GM18858 (cell line): ENCODE results near the gene EXOC1.

ENCODE experiments used
- ATAC-seq: cut with Tn5 transposase; IDR thresholded peaks from one replicate; pipeline ENCODE4 v1.9.1; 2021; ENCODE audit not compliant: unreplicated experiment

The EXOC1 gene

DNA sequence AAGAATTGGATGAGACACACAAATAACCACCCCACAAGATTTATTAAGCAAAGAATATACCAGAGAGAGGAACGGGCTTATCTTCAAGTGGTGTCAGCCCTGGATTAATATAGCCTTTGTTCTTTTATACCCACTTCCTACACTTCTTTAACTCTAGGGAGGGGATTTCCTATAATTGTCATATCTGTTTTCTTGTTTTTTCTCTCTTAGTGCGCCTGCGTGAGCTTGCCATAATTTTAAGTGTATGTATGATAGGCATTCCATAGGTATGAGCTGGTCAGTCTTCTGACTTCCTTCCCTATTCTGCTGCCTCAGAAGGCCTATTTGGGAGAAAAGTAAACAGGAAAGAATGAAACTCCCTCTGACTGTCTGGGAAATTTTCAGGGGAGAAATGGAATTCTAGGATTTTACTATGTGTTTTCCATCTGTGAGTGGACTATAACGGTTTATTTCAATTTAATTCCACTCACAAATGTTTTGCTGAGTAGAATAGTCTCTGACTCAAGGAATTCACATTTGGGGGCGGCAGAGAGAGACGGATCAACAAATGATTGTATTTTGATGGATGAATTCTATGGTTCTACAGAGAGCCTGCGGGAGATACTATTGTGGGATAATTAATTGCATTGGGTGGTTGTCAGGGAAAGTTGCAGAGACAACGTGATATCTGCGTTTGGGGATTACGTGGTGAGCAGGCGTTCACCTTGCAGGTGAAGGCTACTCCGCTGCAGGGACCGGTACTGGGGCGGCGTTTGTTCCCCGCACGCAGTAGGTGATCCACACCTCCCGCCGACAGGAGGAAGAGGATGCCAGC is 94.7 kb downstream of the EXOC1 start:
- peak; percentile 24 for ATAC-seq

DNA sequence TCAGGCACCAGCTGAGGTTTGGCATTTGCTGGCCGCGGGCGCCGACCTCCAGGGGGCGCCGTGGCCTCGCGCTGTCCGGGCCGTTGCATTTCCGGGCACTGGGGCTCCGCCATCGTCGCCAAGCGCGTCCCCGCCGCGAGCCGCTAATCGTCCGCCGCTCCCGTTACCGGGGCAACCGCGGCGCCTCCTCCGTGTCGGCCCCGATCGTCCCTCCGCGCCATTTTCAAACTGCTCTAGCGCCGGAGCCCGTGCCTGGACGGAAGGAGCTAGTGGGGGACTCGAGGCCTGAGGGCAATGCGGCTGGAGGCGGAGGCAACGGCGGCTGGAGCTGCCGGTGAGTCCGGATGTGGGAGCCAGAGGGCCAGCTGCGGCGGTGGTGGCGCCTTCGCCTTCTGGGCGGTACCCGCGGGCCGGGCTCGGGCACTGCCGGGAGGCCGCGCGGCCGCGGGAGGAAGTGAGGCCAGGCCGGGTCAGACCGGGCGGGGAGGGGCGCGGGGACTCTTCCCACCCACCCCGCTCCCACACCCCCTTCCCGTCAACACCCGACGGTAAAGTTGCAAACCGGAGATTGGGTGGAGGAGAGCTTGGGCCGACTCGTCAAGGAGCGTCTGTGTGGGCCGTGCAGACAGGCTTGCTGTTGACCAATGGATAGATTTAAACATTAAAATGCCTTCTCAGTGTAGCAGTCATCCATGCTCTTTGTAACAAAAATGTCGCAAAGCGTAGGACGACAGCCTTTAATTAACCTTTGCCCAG is 95.5 kb downstream of the EXOC1 start, which contains the start of gene CEP135:
CEP135 (plus strand) TSS at position 220 of the 756 bp plus-strand sequence. CDS start 3,186 bp downstream, outside the sequence.
- peak; percentile 60 for ATAC-seq

DNA sequence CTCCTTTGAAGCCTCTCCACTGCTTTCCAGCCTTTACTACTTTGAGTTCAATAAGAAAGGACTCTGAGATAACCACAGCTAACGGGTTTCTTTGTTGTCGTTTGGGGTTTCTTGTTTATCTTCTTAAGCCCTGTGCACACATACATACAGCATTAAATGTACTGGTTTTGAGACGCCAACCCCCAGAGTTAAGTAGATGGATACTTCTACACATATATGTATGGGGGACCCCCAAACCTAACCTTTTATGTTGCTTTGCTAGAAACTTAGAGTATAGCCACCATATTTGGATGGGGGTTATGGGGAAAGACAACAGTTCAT is 96.0 kb downstream of the EXOC1 start:
- no peak for ATAC-seq

DNA sequence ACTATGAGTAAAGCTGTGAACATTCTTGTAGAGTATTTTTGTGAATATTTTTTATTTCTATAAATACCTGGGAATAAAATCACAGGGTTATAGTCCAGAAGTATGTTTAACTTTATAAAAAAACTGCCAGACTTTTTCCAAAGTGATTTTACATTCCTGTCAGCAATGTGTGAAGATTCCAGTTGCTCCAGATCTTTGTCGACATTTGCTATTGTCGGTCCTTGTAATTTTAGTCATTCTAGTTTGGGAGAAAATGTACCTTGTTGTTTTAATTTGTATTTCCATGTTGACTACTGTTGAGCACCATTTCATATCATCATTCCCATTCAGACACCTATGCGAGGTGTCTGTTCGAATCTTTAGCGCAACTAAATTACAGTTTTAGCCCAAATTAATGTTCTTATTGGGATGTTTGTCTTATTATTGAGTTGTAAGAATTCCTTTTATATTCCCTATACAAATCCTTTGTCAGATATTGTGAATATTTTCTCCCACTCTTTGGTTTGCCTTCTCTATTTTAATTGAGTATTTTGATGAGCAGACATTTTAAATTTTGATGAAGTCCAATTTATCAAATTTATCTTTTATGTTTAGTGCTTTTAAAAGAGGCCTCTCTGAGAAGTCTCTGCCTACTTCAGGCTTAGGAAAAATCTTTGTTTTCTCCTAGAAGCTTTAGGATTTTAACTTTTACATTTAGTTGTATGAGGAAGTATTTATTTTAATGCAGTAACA is 97.9 kb downstream of the EXOC1 start:
- no peak for ATAC-seq
